OCI-LY7 (cell line): ENCODE measurements around the gene IFRD2. TPM values are rescaled to one million over a fixed set of nuclear protein-coding genes. Genes with fewer than 3 reads are reported as not detected.
A peak's percentile ranks its signal among the peaks of the same experiment; 100 is the strongest.

Source experiments
- BruUV-seq: library from RNA; stranded (reverse); fragments of 400-500 nt; replicated peaks from 2 replicates; lab custom pipeline; 2021; lab: Mats Ljungman, UMichigan
- CTCF ChIA-PET: fragments of 300-600 bp; sonication (Branson Sonifier 250); formaldehyde crosslinking; loops from one replicate; lab custom pipeline; 2022; ENCODE audit warnings: antibody characterized with exemption; ENCODE audit not compliant: unreplicated experiment; lab: Charles Lee
- POLR2A ChIA-PET: fragments of 300-600 bp; sonication (Branson Sonifier 250); formaldehyde crosslinking; loops from one replicate; lab custom pipeline; 2022; ENCODE audit warnings: antibody characterized with exemption; lab: Charles Lee
- DNase-seq: peaks from one replicate; pipeline ENCODE4 v3.0.0-alpha.2; 2015; ENCODE audit warnings: low spot score
- H2AFZ ChIP-seq: fragments of 200-600 bp; sonication (generic), shearing (Covaris generic); 2 replicates; pipeline ENCODE4 v1.6.1; 2014; ENCODE audit warnings: mild to moderate bottlenecking, antibody characterized with exemption, low read length, moderate library complexity
- H3K27ac ChIP-seq: fragments of 200-600 bp; sonication (generic); 2 replicates; pipeline ENCODE4 v1.5.1; 2014; ENCODE audit warnings: mixed run types, low read depth, mild to moderate bottlenecking, moderate library complexity, low read length, inconsistent platforms; ENCODE audit not compliant: poor library complexity, severe bottlenecking
- H3K36me3 ChIP-seq: fragments of 200-600 bp; sonication (generic); 2 replicates; pipeline ENCODE4 v1.6.1; 2014; ENCODE audit warnings: mild to moderate bottlenecking, antibody characterized with exemption, low read length, moderate library complexity, mixed read lengths; ENCODE audit not compliant: insufficient read depth
- H3K4me1 ChIP-seq: fragments of 200-600 bp; sonication (generic); 2 replicates; pipeline ENCODE4 v1.5.1; 2014; ENCODE audit warnings: mild to moderate bottlenecking, low read length; ENCODE audit not compliant: insufficient read depth, poor library complexity, severe bottlenecking
- H3K4me2 ChIP-seq: fragments of 200-600 bp; sonication (generic); 2 replicates; pipeline ENCODE4 v1.6.1; 2014; ENCODE audit warnings: mild to moderate bottlenecking, low read length
- H3K4me3 ChIP-seq: fragments of 200-600 bp; sonication (generic); 2 replicates; pipeline ENCODE4 v1.5.1; 2014; ENCODE audit warnings: mild to moderate bottlenecking, low read depth, low read length; ENCODE audit not compliant: poor library complexity, severe bottlenecking
- H3K79me2 ChIP-seq: fragments of 200-600 bp; sonication (generic); 2 replicates; pipeline ENCODE4 v1.6.1; 2016; ENCODE audit warnings: low read depth, mild to moderate bottlenecking, low read length, moderate library complexity, mixed read lengths; ENCODE audit not compliant: insufficient read depth
- H3K9me2 ChIP-seq: fragments of 200-600 bp; sonication (generic); 2 replicates; pipeline ENCODE4 v1.6.1; 2016; ENCODE audit warnings: mild to moderate bottlenecking, low read length, mixed read lengths; ENCODE audit not compliant: insufficient read depth
- H3K9me3 ChIP-seq: fragments of 200-600 bp; sonication (generic); 2 replicates; pipeline ENCODE4 v1.6.1; 2014; ENCODE audit warnings: mild to moderate bottlenecking, mixed run types, low read length, mixed read lengths
- H4K20me1 ChIP-seq: fragments of 200-600 bp; sonication (generic); 2 replicates; pipeline ENCODE4 v1.6.1; 2014; ENCODE audit warnings: mild to moderate bottlenecking, antibody characterized with exemption, low read length, moderate library complexity, mixed read lengths; ENCODE audit not compliant: insufficient read depth
- CTCF ChIP-seq: fragments of 200-600 bp; sonication (generic); conservative IDR thresholded peaks from 2 replicates; pipeline ENCODE4 v1.5.1; 2014; ENCODE audit warnings: mild to moderate bottlenecking, antibody characterized with exemption, low read length, moderate library complexity, mixed read lengths
- EZH2phosphoT487 ChIP-seq: fragments of 200-600 bp; sonication (generic); IDR thresholded peaks from 2 replicates; pipeline ENCODE4 v1.6.1; 2018; ENCODE audit warnings: low read depth, borderline replicate concordance, mild to moderate bottlenecking, mixed run types, antibody characterized with exemption, low read length, moderate library complexity, mixed read lengths
- intact Hi-C: fragments of 100-400 bp; cut with micrococcal nuclease; formaldehyde crosslinking; loops from one replicate; pipeline ENCODE4 v1.10.0; 2022; ENCODE audit not compliant: unreplicated experiment
- total RNA-seq, 2 experiments: library from RNA; depleted of rRNA in 1 of 2; stranded (reverse); fragments of >200 nt in 1 of 2; shearing (Covaris generic) in 1 of 2; gene quantifications; 2 replicates each; pipeline ENCODE4 v1.2.3, GENCODE V29; 2014 to 2022

Gene IFRD2
- total RNA-seq, 2 experiments from 2014 or later, result 93.3 to 95.5 TPM

GRCh38 chr3:50242381-50242770 lies 49.9 kb downstream of the IFRD2 start:
- POLR2A ChIA-PET, result interaction anchor here (0.7 kb wide), 1 partner anchor 197 kb away, joined by 3 read pairs; no protein-coding TSS in a partner anchor
- CTCF ChIA-PET, result interaction anchor here (0.6 to 0.7 kb wide), 2 partner anchors 9 to 107 kb away, joined by 3 to 7 read pairs; no protein-coding TSS in a partner anchor
- no peaks in the 10 kb centered on the region for H3K9me2 ChIP-seq
- peak overlapping the region; percentile 21 for H3K4me3 ChIP-seq
- no peak for DNase-seq
- TF ChIP-seq EZH2phosphoT487, result no peak
- no peak for TF ChIP-seq CTCF
- peaks cover 67% of the 10 kb centered on the region for H3K79me2 ChIP-seq
- no peak overlapping the region for H2AFZ ChIP-seq
- H3K9me3 ChIP-seq, result no peaks in the 10 kb centered on the region
- H3K36me3 ChIP-seq, result peaks cover 44% of the 10 kb centered on the region; the same call in 1 of the 2 replicates
- intact Hi-C loops, result no loop called here
- H4K20me1 ChIP-seq, result peaks cover 15% of the 10 kb centered on the region; the same call in 1 of the 2 replicates
- H3K4me2 ChIP-seq, result peak overlapping the region; percentile 62
- BruUV-seq, result no TSS peak
- peaks cover 80% of the 10 kb centered on the region for H3K4me1 ChIP-seq
- H3K27ac ChIP-seq, result peak overlapping the region; percentile 74

- Histone ChIP-seq H3K36me3 (peaks cover 39% of the 10 kb centered on the region; the same call in 1 of the 2 replicates), H3K79me2 (peaks cover 67% of the 10 kb centered on the region), H2AFZ (no peak overlapping the region), H3K9me2 (no peaks in the 10 kb centered on the region), H3K4me2 (peak overlapping the region; percentile 62), H3K27ac (peak overlapping the region; percentile 74), H3K4me1 (peaks cover 75% of the 10 kb centered on the region), H3K4me3 (peak overlapping the region; percentile 21), H3K9me3 (no peaks in the 10 kb centered on the region), H4K20me1 (peaks cover 10% of the 10 kb centered on the region; the same call in 1 of the 2 replicates)
- CTCF ChIA-PET, result interaction anchor here (0.6 to 1.5 kb wide), 3 partner anchors 9 to 45 kb away, joined by 3 to 5 read pairs (median 3); no protein-coding TSS in a partner anchor
- DNase-seq, result no peak
- no TSS peak for BruUV-seq
- TF ChIP-seq EZH2phosphoT487 (no peak), CTCF (no peak)
- intact Hi-C loops, result no loop called here
- POLR2A ChIA-PET, result interaction anchor here (0.7 kb wide), 1 partner anchor 196 kb away, joined by 3 read pairs; no protein-coding TSS in a partner anchor
Measured at GRCh38 chr3:50241713-50242380, 50.4 kb downstream of the IFRD2 start.

GRCh38 chr3:50241163-50241562 lies 51.1 kb downstream of the IFRD2 start:
- CTCF ChIA-PET, result interaction anchor here (0.6 to 1.5 kb wide), 3 partner anchors 12 to 44 kb away, joined by 3 to 5 read pairs (median 5); no protein-coding TSS in a partner anchor
- POLR2A ChIA-PET, result interaction anchor here (0.6 to 1.0 kb wide), 2 partner anchors 31 to 46 kb away, joined by 3 to 12 read pairs; no protein-coding TSS in a partner anchor
- peaks cover 10% of the 10 kb centered on the region; the same call in 1 of the 2 replicates for H4K20me1 ChIP-seq
- intact Hi-C loops, result no loop called here
- H3K4me3 ChIP-seq, result no peak overlapping the region
- peaks cover 39% of the 10 kb centered on the region; the same call in 1 of the 2 replicates for H3K36me3 ChIP-seq
- H3K9me2 ChIP-seq, result no peaks in the 10 kb centered on the region
- no peak overlapping the region for H2AFZ ChIP-seq
- no peak overlapping the region for H3K27ac ChIP-seq
- H3K4me2 ChIP-seq, result peak overlapping the region; percentile 62
- no peak for DNase-seq
- TF ChIP-seq CTCF, result no peak
- no peaks in the 10 kb centered on the region for H3K9me3 ChIP-seq
- no TSS peak for BruUV-seq
- H3K4me1 ChIP-seq, result peaks cover 68% of the 10 kb centered on the region
- H3K79me2 ChIP-seq, result peaks cover 71% of the 10 kb centered on the region
